NCI-H526 treated with DMSO at 0.1 percent for 48 hours (cell line): ENCODE data around the gene TCN1.
"Not testable (repeated sequence)": the region's sequence is repeated elsewhere in the genome, so short reads cannot be mapped to it uniquely, and the experiment has no call there.

Source experiments
- DNase-seq: peaks from one replicate; lab custom pipeline; 2025; lab: John Stamatoyannopoulos, UW

TCN1 gene, protein sequence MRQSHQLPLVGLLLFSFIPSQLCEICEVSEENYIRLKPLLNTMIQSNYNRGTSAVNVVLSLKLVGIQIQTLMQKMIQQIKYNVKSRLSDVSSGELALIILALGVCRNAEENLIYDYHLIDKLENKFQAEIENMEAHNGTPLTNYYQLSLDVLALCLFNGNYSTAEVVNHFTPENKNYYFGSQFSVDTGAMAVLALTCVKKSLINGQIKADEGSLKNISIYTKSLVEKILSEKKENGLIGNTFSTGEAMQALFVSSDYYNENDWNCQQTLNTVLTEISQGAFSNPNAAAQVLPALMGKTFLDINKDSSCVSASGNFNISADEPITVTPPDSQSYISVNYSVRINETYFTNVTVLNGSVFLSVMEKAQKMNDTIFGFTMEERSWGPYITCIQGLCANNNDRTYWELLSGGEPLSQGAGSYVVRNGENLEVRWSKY

GRCh38 chr11:59866397-59866796 is at the start of gene TCN1:
TSS of gene TCN1 (minus strand) at chr11:59866487. CDS start at chr11:59866470, 17 bp downstream.
- DNase-seq: no peak

- DNase-seq: not testable (repeated sequence)
Measured at GRCh38 chr11:59903569-59903968, 37.3 kb upstream of the TCN1 start.

DNA sequence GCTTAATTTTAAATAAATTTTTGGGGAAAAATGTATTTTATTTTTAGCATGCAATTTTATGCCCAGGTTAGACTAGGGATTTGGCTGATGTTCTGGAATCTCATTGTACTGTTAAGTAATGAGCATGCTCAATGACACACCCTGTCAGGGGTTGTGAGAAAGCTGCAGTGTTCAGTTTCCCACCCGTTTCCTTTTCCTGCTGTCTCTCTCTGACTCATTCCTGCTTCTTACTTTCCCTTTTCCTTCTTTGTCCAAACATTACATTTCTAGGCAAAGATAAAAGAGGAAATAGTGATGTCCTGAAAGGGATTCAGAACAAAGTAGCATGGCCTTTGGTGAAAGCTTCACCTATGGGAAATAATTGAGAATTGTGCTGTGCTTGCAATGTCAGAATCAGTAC is 35.0 kb upstream of the TCN1 start:
- no peak for DNase-seq

DNA sequence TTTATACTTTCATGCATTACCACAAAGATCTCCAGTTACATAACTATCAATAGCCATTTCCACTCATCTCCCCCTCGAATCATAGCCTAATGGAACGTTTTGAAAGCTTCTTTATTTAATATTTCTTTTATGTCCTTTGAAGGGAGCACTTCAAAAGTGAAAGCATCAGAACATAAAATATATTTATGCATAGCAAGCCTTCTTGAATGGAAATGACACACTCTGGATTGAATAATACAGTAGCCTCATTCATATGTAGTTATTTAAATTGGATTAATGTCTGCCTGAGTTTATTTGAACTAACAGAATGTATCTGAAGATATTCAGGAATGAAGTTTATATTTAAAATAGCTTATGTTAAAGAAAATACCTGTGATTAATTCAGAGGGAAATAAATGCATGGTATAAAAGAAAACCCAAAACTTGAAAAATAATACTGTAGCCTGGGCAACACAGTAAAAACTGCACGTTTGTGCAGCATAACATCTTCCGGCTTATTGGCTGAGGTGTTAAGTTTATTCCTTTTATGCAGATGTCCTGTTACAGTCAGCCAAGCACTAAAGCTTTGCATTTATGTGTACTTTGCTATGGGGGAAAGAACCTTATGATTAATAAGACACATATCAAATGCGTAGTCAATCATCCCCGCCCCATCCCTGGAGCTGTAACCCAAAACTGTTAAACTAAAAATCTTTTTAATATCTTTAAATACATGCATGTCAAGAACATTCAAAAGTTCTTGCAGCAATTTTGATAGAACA is 34.3 kb upstream of the TCN1 start:
- DNase-seq: peak; percentile 41

GRCh38 chr11:59899532-59899931 is 33.2 kb upstream of the TCN1 start:
- no peak for DNase-seq

DNA sequence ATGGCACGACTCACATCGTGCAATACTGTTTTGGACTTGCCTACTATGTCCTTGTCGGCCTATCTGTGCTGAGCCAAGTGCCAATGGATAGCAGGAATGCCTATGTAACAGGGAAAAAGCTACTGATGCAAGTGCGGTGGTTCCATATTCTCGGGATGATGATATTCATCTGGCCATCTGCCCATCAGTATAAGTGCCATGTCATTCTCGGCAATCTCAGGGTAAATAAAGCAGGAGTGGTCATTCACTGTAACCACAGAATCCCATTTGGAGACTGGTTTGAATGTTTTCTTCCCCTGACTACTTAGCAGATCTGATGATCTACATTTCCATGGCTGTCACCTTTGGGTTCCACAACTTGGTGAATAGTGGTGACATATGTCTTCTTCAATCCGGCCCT is 32.4 kb upstream of the TCN1 start:
- no peak for DNase-seq

- DNase-seq: no peak
Measured at GRCh38 chr11:59898046-59898445, 31.8 kb upstream of the TCN1 start.

DNA sequence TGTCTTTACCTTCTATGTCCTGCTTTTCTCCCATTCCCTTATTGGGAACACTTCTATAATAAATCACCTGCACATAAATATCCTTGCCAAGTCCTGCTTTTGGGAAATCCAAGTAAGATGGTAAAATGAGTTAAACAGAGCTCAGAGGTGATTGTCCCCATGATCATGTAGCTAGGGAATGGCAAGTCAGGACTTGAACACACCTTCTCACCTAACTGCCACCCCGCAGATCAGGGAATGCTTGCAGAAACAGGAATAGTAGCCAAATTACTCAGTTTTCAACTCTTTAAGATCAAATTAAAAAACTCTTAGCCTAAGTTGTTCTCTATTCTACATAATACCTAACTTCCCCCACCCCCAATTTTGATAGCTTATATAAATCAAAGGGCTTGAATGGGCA is 28.3 kb upstream of the TCN1 start:
- DNase-seq: no peak

- peak; percentile 18 for DNase-seq
Measured at GRCh38 chr11:59891781-59892181, 25.5 kb upstream of the TCN1 start.

- not testable (repeated sequence) for DNase-seq
Measured at GRCh38 chr11:59887156-59887555, 20.9 kb upstream of the TCN1 start.

DNA sequence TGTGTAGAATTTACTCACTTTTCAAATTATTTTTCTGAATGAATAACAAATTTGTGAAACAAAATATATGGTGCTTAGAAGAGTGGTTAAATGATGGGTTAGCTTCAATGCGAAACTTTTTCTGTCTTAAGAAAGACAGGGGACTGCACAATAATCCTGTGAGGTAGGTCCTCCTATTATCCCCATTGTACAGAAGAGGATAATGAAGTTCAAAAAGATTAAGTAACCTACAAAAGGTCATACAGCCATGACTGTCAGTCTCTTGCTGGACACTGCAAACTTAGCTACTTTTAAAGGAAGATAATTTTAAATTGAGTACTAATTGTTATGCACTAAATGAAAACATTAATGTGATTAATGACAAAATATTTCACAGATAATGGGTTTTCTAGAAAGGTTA is 17.3 kb upstream of the TCN1 start:
- no peak for DNase-seq

DNA sequence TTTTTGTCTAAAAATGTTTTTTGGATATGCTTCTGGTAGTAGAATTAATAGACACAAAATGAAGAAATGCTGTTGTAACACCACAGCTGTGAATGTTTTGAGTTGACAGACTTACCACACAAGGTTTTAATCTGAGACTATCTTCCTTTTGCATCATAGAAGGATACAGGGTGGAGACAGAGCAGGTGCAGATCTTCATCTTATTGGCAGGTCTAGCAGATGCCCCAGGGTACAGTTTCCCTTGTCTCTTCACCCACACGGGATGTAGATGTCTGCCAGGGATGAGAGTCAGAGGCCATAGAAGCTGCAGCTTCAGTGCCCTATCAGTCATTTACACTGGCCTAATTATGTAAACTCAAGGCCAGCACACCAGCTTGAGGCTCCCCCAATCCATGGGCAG is 13.3 kb upstream of the TCN1 start:
- no peak for DNase-seq

GRCh38 chr11:59878575-59878974 is 12.3 kb upstream of the TCN1 start, which contains the start of gene OOSP3:
TSS of gene OOSP3 (plus strand) at chr11:59878782. CDS start at chr11:59878809, 27 bp downstream.
- DNase-seq: no peak

GRCh38 chr11:59877784-59878183 is 11.5 kb upstream of the TCN1 start:
- no peak for DNase-seq

GRCh38 chr11:59877325-59877724 is 11.0 kb upstream of the TCN1 start:
- DNase-seq: no peak

DNA sequence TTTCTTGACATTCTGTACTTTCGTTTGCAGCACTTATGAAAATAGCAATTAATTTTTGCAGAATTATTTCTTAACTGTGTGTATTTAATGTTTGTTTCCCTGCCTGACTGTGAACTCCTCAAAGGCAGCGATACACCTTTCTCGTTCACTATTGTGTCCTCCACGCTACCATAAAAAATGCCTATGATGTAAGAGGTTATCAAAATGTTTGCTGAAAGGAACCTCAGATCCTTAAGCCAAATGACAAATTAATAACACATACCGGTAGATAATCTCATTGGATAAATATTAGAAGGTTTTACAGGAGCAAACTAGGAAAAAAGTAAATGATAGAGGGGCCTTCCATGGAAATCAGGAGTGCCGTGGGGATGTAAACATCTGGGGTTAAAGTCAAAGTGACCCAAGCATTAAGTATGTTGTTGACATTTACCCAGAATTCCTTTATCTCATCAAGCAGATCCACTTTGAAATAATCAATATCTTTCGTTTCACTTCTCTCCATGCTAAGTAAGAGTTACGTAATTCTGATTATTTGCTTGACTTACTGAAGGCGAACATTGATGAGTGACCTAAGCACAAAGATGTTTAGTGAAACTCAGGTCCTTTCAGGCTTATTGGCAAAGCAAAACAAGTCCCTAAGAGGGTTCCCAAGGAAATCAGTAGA is 9.7 kb upstream of the TCN1 start:
- no peak for DNase-seq

DNA sequence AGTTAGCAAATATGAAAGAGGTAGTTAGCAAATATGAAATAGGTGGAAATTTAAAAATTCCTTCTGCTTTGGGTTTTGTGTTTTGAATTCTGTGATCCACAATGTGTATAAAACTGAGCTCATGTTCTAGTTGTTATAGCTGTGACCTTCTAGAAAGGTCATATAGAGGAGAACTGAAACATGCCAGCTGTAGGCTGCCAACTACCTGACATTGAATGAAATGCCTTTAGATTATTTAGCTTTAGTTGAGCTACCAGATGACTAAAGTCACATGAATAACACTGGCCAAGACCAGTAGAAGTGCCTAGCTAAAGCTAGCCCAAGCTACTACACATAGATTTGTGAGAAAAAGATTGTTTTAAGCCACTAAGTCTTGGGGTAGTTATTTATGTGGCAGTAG is 5.8 kb upstream of the TCN1 start:
- no peak for DNase-seq

DNA sequence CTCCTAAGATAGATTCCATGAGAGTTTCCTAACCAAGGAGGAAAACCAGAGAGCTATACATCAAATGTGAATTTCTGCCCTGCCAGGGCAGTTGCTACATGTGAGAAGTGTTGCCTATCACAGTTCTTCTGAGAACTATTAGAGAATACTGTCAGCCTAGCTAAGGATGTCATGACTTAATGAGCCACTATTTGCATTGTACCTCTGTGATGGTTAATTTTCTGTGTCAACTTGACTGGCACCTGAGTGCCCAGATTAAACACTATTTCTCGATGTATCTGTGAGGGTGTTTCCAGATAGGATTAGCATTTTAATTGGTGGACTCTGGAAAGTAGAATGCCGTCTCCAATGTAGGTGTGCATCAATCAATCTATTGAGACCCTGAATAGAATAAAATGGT is 1.7 kb upstream of the TCN1 start:
- DNase-seq: no peak

- DNase-seq: no peak
Measured at GRCh38 chr11:59866836-59867235, 549 bp upstream of the TCN1 start.

GRCh38 chr11:59865031-59865430 is 1.3 kb downstream of the TCN1 start:
- DNase-seq: no peak

DNA sequence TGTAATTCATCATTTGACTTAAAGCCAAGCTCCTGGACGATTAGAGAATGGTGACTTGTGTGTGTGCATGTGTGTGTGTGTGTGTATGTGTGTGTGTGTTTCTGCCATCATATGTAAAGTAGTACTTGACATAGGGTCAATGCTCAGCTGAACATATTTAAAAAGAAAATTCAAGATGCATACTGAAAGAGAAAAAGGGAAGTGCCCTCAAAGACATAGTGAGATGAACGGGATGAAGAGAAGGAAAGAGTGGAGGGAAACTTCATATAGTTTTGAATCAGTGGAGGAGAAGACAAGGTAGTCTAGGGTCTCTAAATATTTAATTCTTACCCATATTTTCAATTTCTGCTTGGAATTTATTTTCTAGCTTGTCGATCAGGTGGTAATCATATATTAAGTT is 4.0 kb downstream of the TCN1 start:
- no peak for DNase-seq

GRCh38 chr11:59859673-59860072 is 6.6 kb downstream of the TCN1 start:
- DNase-seq: no peak
